Measurements from ENCODE around the gene TFCP2.
A peak's percentile ranks its signal among the peaks of the same experiment; 100 is the strongest.
"Not testable (repeated sequence)": the region's sequence is repeated elsewhere in the genome, so short reads cannot be mapped to it uniquely, and the experiment has no call there.

TFCP2 gene, protein sequence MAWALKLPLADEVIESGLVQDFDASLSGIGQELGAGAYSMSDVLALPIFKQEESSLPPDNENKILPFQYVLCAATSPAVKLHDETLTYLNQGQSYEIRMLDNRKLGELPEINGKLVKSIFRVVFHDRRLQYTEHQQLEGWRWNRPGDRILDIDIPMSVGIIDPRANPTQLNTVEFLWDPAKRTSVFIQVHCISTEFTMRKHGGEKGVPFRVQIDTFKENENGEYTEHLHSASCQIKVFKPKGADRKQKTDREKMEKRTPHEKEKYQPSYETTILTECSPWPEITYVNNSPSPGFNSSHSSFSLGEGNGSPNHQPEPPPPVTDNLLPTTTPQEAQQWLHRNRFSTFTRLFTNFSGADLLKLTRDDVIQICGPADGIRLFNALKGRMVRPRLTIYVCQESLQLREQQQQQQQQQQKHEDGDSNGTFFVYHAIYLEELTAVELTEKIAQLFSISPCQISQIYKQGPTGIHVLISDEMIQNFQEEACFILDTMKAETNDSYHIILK

DNA sequence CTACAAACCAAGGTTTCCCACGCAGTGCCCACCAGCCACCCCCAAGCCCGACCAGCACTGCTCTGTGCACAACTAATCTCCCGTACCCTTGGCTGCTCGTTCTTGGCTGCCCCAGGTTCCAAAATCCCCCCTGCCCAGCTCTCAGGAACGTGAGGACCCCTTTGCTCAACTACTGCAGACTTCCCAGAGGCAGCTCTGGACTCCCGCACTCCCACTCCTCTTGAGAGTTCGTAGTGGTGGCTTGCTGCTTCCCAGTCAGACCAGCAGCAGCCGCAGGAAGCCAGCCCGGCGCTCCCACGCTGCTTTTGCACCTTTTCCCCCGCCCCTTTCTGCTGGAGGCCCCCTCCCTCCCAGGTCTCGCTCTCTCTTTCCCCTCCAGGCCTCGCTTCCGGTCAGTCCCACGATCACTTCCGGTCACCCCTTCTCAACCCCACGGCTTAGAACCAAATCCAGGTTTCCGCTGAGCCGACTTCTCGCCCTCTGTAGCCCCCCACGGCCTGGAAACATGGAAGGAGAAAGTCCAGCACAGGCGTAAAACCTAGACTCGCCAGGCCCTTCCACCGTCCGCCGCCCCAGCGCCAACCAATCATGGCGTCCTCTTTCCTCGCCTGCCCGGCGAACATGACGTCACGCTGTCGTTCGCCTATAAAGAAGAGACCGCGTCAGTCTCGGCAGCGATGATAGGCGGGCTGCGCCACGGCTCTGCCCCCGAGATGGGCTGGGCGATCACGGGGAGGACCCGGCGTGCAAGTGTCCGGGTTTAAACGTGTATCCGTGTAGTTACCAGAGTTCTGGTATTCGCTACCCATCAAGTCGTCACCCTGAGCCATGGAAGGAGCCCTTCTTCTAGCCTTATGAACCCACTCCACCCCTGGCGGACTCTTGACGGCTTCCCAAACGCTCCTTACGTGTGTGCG is at the start of gene TFCP2:
TSS of gene TFCP2 (minus strand) at position 621 of the 917 bp plus-strand sequence. CDS start 713 bp downstream, outside the sequence.
- DNase-seq (ENCODE audit: low read depth in 2 of 2, low spot score in 1 of 2) = peak; percentile 72 to 86

DNA sequence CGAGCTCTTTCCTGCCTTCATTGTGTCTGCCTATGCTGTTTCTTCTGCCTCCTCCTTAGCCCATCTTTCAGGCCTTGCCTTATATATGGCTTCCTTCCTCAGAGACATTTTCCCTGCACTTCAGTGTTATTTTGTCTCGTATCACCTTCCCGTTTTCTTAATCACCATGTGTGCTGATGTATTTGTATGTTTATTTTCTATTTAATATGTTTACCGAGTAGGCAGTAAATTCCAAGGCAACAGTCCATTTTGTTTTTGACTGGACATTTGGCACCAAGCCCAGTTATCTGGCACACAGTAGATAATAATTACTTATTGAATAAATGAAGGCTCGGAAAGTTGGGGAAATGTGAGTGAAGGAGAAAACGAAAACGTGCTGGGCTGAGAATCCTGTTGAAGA is 49.5 kb upstream of the TFCP2 start:
- no peak for DNase-seq (ENCODE audit: low read depth in 2 of 2, low spot score in 1 of 2)

DNA sequence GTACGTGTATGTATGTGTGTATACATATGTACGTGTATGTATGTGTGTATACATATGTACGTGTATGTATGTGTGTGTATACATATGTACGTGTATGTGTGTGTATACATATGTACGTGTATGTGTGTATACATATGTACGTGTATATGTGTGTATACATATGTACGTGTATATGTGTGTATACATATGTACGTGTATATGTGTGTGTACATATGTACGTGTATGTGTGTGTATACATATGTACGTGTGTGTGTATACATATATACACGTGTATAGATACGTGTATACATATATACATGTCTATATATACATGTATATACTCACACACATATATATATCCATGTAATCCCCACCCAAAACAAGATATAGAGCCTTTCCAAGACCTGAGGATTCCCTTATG is 46.9 kb upstream of the TFCP2 start:
- DNase-seq (ENCODE audit: low read depth in 2 of 2, low spot score in 1 of 2) = not testable (repeated sequence)

DNA sequence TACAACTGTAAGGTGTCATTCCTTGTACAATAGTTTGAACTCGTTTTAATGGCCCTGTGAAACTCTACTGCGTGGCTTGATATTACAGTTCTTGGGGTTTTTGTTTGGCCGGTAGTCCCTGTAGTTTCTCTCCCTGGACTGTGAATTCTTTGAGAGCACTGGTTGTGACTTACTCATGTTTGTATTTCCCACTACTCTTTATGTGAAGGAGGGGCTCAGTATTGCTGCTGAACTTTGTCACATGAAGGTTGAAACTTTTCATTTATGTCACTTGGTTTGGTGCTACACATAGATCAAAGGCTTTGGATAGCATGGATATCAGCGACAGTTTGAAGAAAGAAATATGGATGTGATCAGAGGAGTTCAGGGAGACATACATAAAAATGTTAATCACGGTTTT is 46.4 kb upstream of the TFCP2 start:
- DNase-seq (ENCODE audit: low read depth in 2 of 2, low spot score in 1 of 2) = no peak

DNA sequence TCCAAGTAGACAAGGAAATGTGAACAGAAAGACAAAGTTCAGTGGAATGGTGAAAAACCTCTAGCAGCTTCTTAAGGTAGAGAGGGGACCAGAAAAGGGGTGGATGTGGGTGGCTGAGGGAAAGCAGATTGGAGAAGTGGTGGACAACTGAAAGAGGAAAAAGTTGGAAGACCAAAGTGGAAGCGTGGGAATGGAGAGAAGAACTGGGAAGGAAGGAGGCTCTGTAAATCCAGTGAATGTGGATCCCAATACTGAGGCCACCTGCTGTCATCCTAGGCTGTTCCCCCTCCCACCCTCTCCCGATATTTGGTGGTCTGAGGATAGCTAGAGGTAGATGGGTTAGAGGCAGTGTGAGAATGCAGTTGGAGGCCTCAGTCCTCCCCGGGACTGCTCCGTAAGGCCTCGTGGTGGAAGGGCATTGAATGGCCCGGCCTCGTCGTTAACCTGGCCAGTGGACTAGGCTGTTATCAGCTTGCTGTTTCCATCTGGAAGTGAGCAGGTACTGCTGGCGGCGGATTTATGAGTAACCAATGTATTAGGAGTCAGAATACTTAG is 45.7 kb upstream of the TFCP2 start:
- DNase-seq (ENCODE audit: low read depth in 2 of 2, low spot score in 1 of 2) = no peak

DNA sequence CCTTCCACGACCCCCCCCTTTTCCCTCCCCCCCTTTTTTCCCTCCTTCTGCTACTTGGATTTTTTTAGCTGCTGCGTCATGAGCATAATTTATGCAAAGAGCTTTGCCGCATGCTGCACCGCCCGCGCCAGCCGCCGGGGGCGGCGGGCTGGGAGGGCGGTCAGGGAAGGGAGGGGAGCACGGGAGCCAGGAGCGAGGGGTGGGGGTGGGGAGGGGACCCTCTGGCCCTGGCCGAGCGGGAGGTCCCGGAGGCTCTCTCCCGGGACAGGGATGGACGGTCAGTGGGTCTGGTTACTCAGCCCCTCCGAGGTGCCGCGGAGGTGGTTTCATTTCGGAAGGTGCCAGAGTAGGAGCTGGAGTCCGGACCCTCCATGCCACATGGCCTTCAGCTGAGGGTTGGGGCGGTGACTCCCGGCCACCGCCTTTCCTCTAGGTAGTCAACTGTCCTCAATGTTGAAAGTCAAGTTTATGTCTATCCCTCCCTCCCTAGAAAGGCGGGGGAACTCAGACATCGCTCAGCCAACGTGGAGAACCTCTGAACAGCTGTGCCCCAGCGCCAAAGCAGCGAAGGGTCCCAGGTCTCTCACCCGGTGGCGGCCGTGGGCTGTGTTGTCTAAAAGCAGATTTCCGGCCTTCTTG is 45.2 kb upstream of the TFCP2 start, which contains the start of gene POU6F1:
TSS of gene POU6F1 (minus strand) at position 95 of the 639 bp plus-strand sequence. CDS start 11,226 bp downstream, outside the sequence.
- peak; percentile 34 to 48 for DNase-seq (ENCODE audit: low read depth in 2 of 2, low spot score in 1 of 2)

DNA sequence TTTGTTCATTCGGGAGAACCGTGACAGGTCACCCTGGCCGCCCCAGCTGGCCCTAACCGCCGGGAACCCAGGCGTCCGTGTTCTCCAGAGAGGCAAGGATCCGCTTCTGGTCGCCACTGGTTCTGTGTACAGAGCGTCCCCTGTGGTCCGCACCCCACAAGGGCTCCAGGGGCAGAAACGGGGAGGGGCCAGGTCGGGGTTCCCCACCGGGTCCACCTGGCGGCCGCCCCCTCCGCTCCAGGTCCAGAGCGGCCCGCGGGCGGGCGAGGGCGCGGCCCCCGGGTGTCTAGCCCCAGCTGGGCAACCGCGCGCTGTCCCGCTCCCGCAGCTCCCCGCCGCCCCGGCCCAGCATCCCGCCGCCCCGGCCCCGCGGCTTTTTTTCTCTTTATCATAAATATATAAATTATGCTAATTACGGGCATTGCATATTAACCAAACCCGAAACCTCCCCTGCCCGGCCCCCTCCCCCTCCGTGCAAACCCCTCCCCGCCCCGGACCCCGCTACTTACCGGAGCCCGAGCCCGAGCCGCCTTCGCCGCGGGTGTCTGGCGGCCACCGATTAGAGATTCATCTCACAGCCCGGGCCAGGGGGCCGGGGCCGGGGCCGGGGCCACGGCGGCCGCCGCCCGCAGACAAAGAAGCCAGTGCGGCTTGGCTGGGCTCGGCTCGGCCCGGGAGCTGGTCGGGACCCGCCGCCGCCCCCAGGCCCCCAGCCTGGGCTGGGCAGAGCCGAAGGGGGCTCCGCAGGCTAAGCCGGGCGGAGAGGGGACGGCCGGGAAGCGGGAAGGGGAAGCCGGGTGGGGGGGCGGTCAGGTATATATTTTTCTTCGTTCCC is 44.4 kb upstream of the TFCP2 start:
- peak in 1 of 2 donors; percentile 9 for DNase-seq (ENCODE audit: low read depth in 2 of 2, low spot score in 1 of 2)

DNA sequence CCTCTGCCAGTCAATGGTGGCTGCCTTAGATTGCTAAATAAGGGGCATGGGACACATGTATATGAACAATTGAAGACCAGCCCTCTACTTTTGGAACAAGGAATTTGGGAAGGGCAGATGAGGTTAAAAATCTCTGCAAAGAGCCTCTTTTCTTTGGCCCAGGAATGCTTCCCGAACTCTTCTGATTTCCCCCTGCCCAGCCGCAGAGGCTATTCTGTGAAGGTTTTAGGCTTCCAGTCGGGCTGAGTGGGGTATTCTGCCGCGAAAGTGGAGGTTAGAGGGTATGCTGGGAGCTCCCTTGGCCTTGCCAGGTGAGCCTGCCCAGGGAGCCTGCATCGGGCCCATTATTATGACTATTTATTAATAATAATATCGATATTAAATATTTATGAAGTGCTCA is 43.7 kb upstream of the TFCP2 start:
- no peak for DNase-seq (ENCODE audit: low read depth in 2 of 2, low spot score in 1 of 2)

DNA sequence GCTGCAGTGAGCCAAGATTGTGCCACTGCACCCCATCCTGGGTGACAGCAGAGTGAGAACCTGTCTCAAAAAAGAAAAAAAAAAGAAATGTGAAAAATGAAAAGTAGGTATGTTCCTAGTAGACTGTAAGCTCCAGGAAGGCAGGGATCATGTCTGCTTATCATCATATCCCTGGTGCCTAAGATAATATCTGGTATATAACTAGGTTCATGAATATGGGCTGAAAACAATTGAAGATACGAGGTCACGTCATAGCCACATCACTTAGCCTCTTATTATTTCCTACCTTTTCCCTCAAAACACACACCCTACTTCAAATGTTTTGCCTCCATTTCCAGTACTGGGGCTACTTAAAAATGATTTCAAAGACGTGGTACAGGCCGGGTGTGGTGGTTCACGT is 42.0 kb upstream of the TFCP2 start:
- no peak for DNase-seq (ENCODE audit: low read depth in 2 of 2, low spot score in 1 of 2)

DNA sequence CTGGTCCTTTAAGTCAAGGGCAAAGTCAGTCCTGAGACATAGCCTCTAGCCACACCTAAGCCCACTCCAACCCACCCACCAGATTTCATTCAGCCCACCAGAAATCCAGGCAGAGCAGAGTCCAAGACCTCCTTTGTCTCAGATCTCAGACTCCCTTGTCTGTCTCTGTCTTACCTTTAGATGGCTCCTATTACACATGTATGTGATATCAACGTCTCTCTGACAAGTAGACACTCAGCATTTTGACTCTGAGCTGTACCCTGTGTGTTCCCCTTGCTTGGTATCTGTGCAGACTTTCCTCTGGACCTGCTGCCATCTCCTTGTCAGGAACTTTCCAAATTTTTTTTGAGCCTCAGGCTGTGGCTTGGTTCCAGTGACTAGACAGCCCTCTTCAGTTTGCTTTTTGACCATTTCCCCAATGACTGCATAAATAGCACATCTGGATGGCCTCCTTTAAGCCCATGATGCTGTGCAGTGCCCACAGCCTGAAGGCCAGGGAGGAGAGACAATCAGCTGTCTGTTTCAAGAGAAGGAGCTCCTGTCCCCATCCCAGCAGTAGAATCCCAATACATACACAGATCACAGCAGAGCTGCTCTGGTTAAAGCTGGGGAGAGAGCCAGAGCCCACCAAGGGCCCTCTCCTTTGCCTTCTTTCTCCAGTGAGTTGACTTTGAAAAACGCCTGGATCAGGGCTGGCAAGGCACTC is 37.9 kb upstream of the TFCP2 start:
- DNase-seq (ENCODE audit: low read depth in 2 of 2, low spot score in 1 of 2) = no peak

DNA sequence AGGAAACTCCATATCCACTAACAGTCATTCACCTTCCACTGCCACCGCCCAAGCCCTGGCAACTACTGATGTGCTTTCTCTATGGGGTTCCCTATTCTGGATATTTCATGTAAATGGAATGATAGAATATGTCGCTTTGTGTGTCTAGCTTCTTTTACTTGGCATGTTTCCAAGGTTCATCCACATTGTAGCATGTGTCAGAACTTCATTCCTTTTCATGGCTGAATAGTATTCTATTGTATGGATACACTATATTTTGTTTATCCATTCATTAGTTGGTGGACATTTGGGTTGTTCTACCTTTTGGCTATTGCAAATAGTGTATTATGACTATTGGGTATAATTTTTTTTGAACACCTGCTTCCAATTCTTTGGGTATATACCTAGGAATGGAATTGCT is 36.3 kb upstream of the TFCP2 start:
- DNase-seq (ENCODE audit: low read depth in 2 of 2, low spot score in 1 of 2) = no peak

DNA sequence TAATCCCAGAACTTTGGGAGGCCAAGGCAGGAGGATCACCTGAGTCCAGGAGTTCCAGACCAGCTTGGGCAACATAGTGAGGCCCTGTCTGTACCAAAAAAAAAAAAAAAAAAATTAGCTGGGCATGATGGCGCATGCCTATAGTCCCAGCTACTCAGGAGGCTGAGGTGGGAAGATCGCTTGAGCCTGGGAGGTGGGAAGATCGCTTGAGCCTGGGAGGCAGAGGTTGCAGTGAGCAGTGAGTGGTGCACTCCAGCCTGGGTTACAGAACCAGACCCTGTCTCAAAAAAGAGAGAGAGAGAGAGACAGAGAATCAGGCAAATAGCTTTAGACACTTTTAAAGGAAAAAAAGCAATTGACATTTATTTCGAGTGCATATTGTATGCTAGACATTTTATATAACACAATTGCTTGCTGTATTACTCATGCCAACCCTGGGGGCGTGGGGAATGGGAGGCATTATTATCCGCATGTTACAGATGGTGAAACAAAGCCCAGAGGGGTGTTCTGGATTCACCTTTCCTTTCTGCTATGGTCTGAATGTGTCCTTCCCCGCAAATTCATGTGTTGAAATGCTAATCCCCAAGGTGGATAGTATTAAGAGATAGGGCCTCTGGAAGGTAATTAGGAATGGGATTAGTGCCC is 35.2 kb upstream of the TFCP2 start:
- no peak for DNase-seq (ENCODE audit: low read depth in 2 of 2, low spot score in 1 of 2)

DNA sequence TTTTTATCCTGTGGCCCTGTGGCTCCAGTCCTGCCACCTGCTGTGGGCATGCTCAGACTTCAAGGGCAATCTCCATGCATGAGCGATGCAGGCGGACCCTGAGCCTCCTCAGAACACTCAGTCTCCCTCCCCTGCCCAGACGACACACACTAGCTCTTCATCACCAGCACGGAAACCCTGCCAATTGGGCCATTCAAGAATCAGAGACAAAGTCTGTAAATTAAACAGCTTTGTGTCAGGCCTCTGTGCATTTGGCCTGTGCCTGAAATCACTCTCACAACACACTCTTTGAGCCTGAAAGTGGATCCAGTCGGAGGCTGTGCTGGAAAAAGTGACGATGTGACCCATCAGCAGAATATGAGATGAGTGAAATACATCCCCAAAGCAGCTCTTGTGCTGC is 32.4 kb upstream of the TFCP2 start:
- no peak for DNase-seq (ENCODE audit: low read depth in 2 of 2, low spot score in 1 of 2)

DNA sequence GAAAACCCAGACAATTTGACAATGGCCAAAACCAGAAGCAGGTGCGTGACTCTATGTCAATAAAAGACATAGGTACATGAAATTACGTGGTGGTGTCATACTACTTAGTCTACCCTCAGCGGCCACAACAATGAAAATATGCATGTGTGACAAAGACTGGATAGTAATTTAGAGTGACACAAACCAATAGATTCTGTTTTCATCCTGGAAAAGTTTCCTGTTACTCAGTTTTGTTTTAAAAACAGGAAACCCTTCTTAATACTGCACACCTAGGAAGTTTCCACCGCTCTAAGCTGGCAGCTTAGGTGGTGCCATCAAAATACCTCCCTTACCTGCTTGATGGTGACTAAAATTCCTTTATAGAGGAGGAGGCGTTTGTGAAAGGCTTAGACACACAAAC is 29.8 kb upstream of the TFCP2 start:
- no peak for DNase-seq (ENCODE audit: low read depth in 2 of 2, low spot score in 1 of 2)

DNA sequence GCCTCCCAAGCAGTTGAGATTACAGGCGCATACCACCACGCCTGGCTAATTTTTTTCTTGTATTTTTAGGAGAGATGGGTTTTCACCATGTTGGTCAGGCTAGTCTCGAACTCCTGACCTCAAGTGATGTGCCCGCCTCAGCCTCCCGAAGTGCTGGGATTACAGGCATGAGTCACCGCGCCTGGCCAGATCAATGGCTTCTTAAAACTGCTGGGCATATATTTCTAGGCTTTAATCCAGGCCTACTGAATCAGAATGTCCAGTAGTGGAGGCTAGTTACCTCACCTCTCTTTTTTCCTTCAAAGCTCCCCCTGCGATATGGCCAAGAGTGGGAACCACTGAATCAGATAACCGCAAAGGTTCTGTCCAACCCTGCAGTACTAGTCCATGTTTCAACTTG is 27.9 kb upstream of the TFCP2 start:
- DNase-seq (ENCODE audit: low read depth in 2 of 2, low spot score in 1 of 2) = no peak

DNA sequence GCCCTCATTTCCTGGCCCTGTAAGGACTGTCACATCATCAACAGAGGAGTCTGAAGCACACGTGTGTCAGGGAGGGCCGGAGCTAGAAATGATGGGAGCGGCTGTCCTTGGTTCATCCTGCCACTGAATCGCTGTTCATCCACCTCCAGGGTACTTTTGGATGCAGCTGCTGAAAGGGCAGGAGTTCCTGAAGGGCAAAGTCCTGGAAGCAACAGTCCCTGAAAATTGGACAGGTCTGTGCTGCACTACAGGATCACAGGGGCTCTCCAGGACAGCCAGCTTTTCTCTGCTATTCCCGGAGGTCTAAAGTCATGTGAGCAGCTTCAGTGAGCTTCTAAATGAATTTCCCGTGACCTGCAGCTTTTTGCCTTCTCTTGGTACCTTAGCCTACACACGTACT is 27.2 kb upstream of the TFCP2 start:
- DNase-seq (ENCODE audit: low read depth in 2 of 2, low spot score in 1 of 2) = no peak

DNA sequence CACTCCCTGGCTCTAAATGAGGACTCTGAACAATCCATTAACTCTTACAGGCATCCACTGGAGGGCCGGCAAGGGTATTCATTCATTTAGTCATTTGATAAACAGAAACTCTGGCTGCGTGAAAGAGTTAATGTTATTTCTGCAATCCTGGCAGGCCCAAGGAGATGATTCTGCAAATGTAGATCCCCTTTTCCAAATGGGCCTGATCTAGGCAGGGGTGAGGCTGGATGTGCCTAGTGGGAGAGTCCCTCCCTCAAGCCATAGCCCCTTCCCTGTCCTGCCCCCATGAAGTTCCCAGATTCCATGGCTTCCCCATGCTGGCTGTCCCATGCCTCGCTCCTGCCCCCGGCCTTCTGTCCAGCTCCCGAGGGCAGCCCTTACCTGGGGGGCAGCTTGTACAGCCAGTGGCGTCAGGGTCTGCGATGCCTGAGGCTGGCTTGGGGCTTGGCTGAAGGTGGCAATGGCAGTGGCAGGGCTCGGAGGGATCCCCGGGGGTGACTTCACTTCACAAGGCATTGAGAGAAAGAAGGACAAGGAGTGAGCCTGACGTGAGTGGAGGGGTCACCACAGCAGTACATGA is 26.5 kb upstream of the TFCP2 start:
- DNase-seq (ENCODE audit: low read depth in 2 of 2, low spot score in 1 of 2) = no peak

DNA sequence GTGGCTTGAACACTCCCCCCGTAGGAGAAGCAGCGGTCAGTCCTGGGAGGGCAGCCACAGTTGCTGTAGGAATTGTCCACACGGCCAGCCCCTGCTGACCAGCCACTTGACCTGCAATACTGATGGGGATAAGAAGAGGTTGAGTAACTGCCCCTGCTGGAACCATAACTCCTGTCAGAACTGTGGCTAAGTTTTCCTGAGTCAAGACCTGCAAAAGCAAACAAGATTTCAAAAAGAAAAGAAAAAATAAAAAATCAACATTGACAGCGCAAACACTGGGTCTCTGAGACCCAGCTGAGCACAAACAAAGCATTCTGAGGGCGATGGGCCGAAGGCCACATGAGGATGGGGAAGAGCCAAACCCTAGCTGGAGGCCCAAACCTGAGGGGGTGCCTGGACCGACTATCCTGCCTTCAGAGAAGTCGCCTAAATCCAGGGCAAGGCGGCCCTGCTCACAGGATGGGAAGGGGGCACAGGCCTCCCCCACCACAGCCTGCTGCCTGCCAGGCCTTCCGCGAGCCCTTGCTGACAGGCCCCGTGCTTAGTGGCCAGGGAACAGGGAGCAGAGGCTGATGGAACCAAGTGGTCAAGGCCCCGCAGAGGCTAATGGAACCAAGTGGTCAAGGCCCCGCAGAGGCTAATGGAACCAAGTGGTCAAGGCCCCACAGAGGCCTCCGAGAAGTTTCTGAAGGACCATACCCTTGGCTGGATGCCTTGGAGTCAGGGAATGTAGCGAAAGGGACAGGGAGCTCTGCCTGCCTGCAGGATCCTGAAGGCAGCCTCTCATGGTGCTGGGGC is 25.8 kb upstream of the TFCP2 start:
- no peak for DNase-seq (ENCODE audit: low read depth in 2 of 2, low spot score in 1 of 2)

Data from stimulated activated CD8-positive, alpha-beta memory T cell treated with anti-CD3 and anti-CD28 coated beads, Interleukin-4, amount 100 ng/mL, for 1 hour (primary cell).